PC-9 (cell line): Measurements from ENCODE around the gene LPCAT1. TPM values are rescaled to one million over a fixed set of nuclear protein-coding genes. Genes with fewer than 3 reads are reported as not detected.

Source experiments
- BruUV-seq: library from RNA; stranded (reverse); fragments of 400-500 nt; replicated peaks from 2 replicates; lab custom pipeline; 2021; lab: Mats Ljungman, UMichigan
- CTCF ChIA-PET: fragments of 300-600 bp; sonication (Branson Sonifier 250); formaldehyde crosslinking; loops from one replicate; lab custom pipeline; 2022; ENCODE audit warnings: antibody characterized with exemption; lab: Charles Lee
- POLR2A ChIA-PET: fragments of 300-600 bp; sonication (Branson Sonifier 250); formaldehyde crosslinking; loops from one replicate; lab custom pipeline; 2022; ENCODE audit warnings: antibody characterized with exemption; ENCODE audit not compliant: unreplicated experiment; lab: Charles Lee
- DNase-seq, 2 experiments: peaks; one replicate each; pipeline versions ENCODE4 v3.0.0 to v3.0.0-alpha.2; 2015 to 2022; ENCODE audit warnings: mixed read lengths in 1 of 2
- H2AFZ ChIP-seq: fragments of 200-600 bp; sonication (generic); 2 replicates; pipeline ENCODE4 v1.8.1; 2017; ENCODE audit warnings: antibody characterized with exemption
- H3F3A ChIP-seq: fragments of 200-600 bp; sonication (generic); 2 replicates; pipeline ENCODE4 v1.8.1; 2017; ENCODE audit warnings: antibody characterized with exemption, mild to moderate bottlenecking, low read depth; ENCODE audit not compliant: insufficient read depth
- H3K27ac ChIP-seq: fragments of 200-600 bp; sonication (generic); 2 replicates; pipeline ENCODE4 v1.6.1; 2016; ENCODE audit warnings: mixed run types
- H3K27me3 ChIP-seq: fragments of 200-600 bp; sonication (generic); 2 replicates; pipeline ENCODE4 v1.6.1; 2016; ENCODE audit warnings: low read depth, mixed run types; ENCODE audit not compliant: insufficient read depth
- H3K36me3 ChIP-seq: fragments of 200-600 bp; sonication (generic); 2 replicates; pipeline ENCODE4 v1.6.1; 2016; ENCODE audit warnings: low read depth, mixed run types
- H3K4me1 ChIP-seq: fragments of 200-600 bp; sonication (generic); replicated peaks from 2 replicates; pipeline ENCODE4 v1.6.1; 2016; ENCODE audit warnings: mixed run types; ENCODE audit not compliant: insufficient read depth
- H3K4me2 ChIP-seq: fragments of 200-600 bp; sonication (generic); 2 replicates; pipeline ENCODE4 v1.6.1; 2017; ENCODE audit warnings: mixed run types
- H3K4me3 ChIP-seq: fragments of 200-600 bp; sonication (generic); 2 replicates; pipeline ENCODE4 v1.6.1; 2016; ENCODE audit warnings: mixed run types
- H3K79me2 ChIP-seq: fragments of 200-600 bp; sonication (generic); 2 replicates; pipeline ENCODE4 v1.6.1; 2017; ENCODE audit warnings: low read depth, mixed run types
- H3K9me2 ChIP-seq: fragments of 200-600 bp; sonication (generic); 2 replicates; pipeline ENCODE4 v1.8.1; 2017; ENCODE audit warnings: mild to moderate bottlenecking; ENCODE audit not compliant: insufficient read depth
- H3K9me3 ChIP-seq: fragments of 200-600 bp; sonication (generic); 2 replicates; pipeline ENCODE4 v1.8.1; 2016; ENCODE audit warnings: low read depth; ENCODE audit not compliant: insufficient read depth
- H4K20me1 ChIP-seq: fragments of 200-600 bp; sonication (generic); 2 replicates; pipeline ENCODE4 v1.8.1; 2017; ENCODE audit not compliant: insufficient read depth
- CTCF ChIP-seq: fragments of 200-600 bp; sonication (generic); conservative IDR thresholded peaks from 2 replicates; pipeline ENCODE4 v1.6.1; 2017; ENCODE audit warnings: mixed run types, antibody characterized with exemption, mild to moderate bottlenecking, moderate library complexity
- EZH2 ChIP-seq: fragments of 200-600 bp; sonication (generic); IDR thresholded peaks from 2 replicates; pipeline ENCODE4 v1.8.0; 2017; ENCODE audit warnings: antibody characterized with exemption, low read depth
- intact Hi-C: fragments of 100-400 bp; cut with micrococcal nuclease; formaldehyde crosslinking; loops from one replicate; pipeline ENCODE4 v1.10.0; 2022; ENCODE audit not compliant: unreplicated experiment
- total RNA-seq: library from RNA; stranded (reverse); gene quantifications from 2 replicates; pipeline ENCODE4 v1.2.3, GENCODE V29; 2021

Gene LPCAT1
- total RNA-seq, 1 experiment from 2014 or later, result 96.1 TPM

- peaks cover 85% of the 10 kb centered on the region for H4K20me1 ChIP-seq
- intact Hi-C loops, result no loop called here
Observed at GRCh38 chr5:1504617-1505016, 19.1 kb downstream of the LPCAT1 start.

DNA sequence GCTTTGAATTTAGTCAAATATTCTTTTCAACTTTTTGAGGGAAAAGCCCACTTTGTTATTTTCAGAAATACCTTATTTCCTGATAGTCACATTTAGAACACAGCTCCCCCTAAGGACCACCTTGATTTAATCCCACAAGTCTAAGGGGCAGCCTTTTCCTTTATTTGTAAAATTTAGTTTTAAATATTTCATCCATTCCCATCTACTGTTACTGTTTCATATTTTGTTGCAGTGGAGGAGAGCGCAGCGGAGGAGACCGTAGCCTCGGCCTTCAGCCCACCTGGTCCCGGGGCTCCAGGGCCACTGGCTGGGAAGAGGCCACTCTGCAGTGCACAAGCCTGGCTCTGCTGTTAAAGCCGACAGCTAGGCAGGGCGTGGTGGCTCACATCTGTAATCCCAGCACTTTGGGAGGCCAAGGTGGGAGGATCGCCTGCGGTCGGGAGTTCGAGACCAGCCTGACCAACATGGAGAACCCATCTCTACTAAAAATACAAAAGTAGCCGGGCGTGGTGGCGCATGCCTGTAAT lies 19.6 kb downstream of the LPCAT1 start:
- POLR2A ChIA-PET, result no interaction called here
- H3K27me3 ChIP-seq, result no peaks in the 10 kb centered on the region
- H3K27ac ChIP-seq, result no peak overlapping the region
- no peaks in the 10 kb centered on the region for H3K9me2 ChIP-seq
- no peaks in the 10 kb centered on the region for H3K9me3 ChIP-seq
- BruUV-seq, result no TSS peak
- CTCF ChIA-PET, result no interaction called here
- H3K36me3 ChIP-seq, result no peaks in the 10 kb centered on the region
- H3K4me1 ChIP-seq, result no peaks in the 10 kb centered on the region
- no peak overlapping the region for H3K4me3 ChIP-seq
- intact Hi-C loops, result no loop called here
- H3K4me2 ChIP-seq, result no peak overlapping the region
- no peak overlapping the region for H2AFZ ChIP-seq
- H3F3A ChIP-seq, result peaks cover 16% of the 10 kb centered on the region; the same call in 1 of the 2 replicates
- TF ChIP-seq EZH2, result no peak
- DNase-seq, result no peak
- peaks cover 65% of the 10 kb centered on the region for H3K79me2 ChIP-seq
- peaks cover 80% of the 10 kb centered on the region for H4K20me1 ChIP-seq

More at GRCh38 chr5:1504617-1505016, 19.1 kb downstream of the LPCAT1 start:
- H3K36me3 ChIP-seq, result no peaks in the 10 kb centered on the region
- H3K9me2 ChIP-seq, result no peaks in the 10 kb centered on the region
- H3K4me2 ChIP-seq, result no peak overlapping the region
- no peaks in the 10 kb centered on the region for H3K9me3 ChIP-seq
- ChIA-PET CTCF (no interaction called here), POLR2A (no interaction called here)
- no peak overlapping the region for H3K4me3 ChIP-seq
- DNase-seq, result no peak
- no peaks in the 10 kb centered on the region for H3K4me1 ChIP-seq
- no peak overlapping the region for H2AFZ ChIP-seq
- H3F3A ChIP-seq, result 0 out of 2 replicates have a peak, but pooled peaks cover 11% of the 10 kb centered on the region
- H3K79me2 ChIP-seq, result peaks cover 70% of the 10 kb centered on the region
- no TSS peak for BruUV-seq
- TF ChIP-seq EZH2 (no peak), CTCF (no peak)
- no peak overlapping the region for H3K27ac ChIP-seq
- no peaks in the 10 kb centered on the region for H3K27me3 ChIP-seq

- no peaks in the 10 kb centered on the region for H3K9me3 ChIP-seq
- H2AFZ ChIP-seq, result no peak overlapping the region
- intact Hi-C loops, result no loop called here
- no peaks in the 10 kb centered on the region for H3K36me3 ChIP-seq
- BruUV-seq, result no TSS peak
- H3K27me3 ChIP-seq, result no peaks in the 10 kb centered on the region
- CTCF ChIA-PET, result no interaction called here
- no peaks in the 10 kb centered on the region for H3K4me1 ChIP-seq
- H3K9me2 ChIP-seq, result no peaks in the 10 kb centered on the region
- peaks cover 79% of the 10 kb centered on the region for H4K20me1 ChIP-seq
- H3K27ac ChIP-seq, result no peak overlapping the region
- peaks cover 22% of the 10 kb centered on the region for H3F3A ChIP-seq
- POLR2A ChIA-PET, result no interaction called here
- DNase-seq, result no peak
- TF ChIP-seq EZH2, result no peak
- no peak for TF ChIP-seq CTCF
- H3K4me2 ChIP-seq, result no peak overlapping the region
- peaks cover 65% of the 10 kb centered on the region for H3K79me2 ChIP-seq
- H3K4me3 ChIP-seq, result no peak overlapping the region
Observed at GRCh38 chr5:1503241-1504068, 20.3 kb downstream of the LPCAT1 start.
